ENCODE results near the gene TECTA. TPM values are rescaled to one million over a fixed set of nuclear protein-coding genes. Genes with fewer than 3 reads are reported as not detected.
"Not testable (repeated sequence)": the region's sequence is repeated elsewhere in the genome, so short reads cannot be mapped to it uniquely, and the experiment has no call there.

The TECTA gene
- total and polyA plus RNA-seq, 8 donors: 0.06 to 1.4 (median 0.25) TPM; not detected in 3

- peaks cover 0 to 7% (median 0%) of the 10 kb centered on the region in 3 donors for H3K27me3 ChIP-seq
- no peak for DNase-seq
- H3K27ac ChIP-seq: no peak overlapping the region
- 63 to 93% (median 76%) methylated on average over 3 of the region's 3 CpGs for WGBS, 5 donors
- no peak overlapping the region for H3K4me3 ChIP-seq
- TF ChIP-seq CTCF (IDR thresholded peaks at IDR 0.05): no peak
- TF ChIP-seq EP300 (IDR thresholded peaks at IDR 0.05): no peak
- no peak for TF ChIP-seq POLR2A (IDR thresholded peaks at IDR 0.05)
- no peak for TF ChIP-seq POLR2AphosphoS5 (IDR thresholded peaks at IDR 0.05)
- H3K4me1 ChIP-seq: peaks cover 0 to 12% (median 7%) of the 10 kb centered on the region in 4 donors
- H3K36me3 ChIP-seq: no peaks in the 10 kb centered on the region
- intact Hi-C loops (cut with DNase I; ENCODE audit: low total_unique reads): no loop called here
- no peaks in the 10 kb centered on the region for H3K9me3 ChIP-seq
Measured at GRCh38 chr11:121235057-121235456, 134.0 kb downstream of the TECTA start.

GRCh38 chr11:121236115-121237001 lies 135.3 kb downstream of the TECTA start:
- no peak for DNase-seq
- WGBS, 5 donors: 47 to 64% (median 56%) methylated on average over 15 of the region's 15 CpGs
- Histone ChIP-seq H3K9me3 (no peaks in the 10 kb centered on the region), H3K4me1 (peaks cover 0 to 12% (median 7%) of the 10 kb centered on the region in 4 donors), H3K27me3 (peaks cover 0 to 12% (median 0%) of the 10 kb centered on the region in 3 donors), H3K4me3 (no peak overlapping the region), H3K27ac (no peak overlapping the region), H3K36me3 (no peaks in the 10 kb centered on the region)
- TF ChIP-seq POLR2A (IDR thresholded peaks at IDR 0.05): no peak
- no peak for TF ChIP-seq EP300 (IDR thresholded peaks at IDR 0.05)
- TF ChIP-seq POLR2AphosphoS5 (IDR thresholded peaks at IDR 0.05): no peak
- TF ChIP-seq CTCF (IDR thresholded peaks at IDR 0.05): no peak
- intact Hi-C loops (cut with DNase I; ENCODE audit: low total_unique reads): no loop called here

- Histone ChIP-seq H3K4me1 (peaks cover 0 to 12% (median 0%) of the 10 kb centered on the region in 4 donors), H3K27me3 (peaks cover 0 to 17% (median 0%) of the 10 kb centered on the region in 3 donors)
- intact Hi-C loops (cut with DNase I; ENCODE audit: low total_unique reads); H3K4me3 ChIP-seq; H3K36me3 ChIP-seq; H3K9me3 ChIP-seq; H3K27ac ChIP-seq; DNase-seq: not testable (repeated sequence)
- whole genome bisulfite sequencing, 5 donors: 73 to 80% (median 77%) methylated on average over 6 of the region's 6 CpGs
Measured at GRCh38 chr11:121237247-121237646, 136.2 kb downstream of the TECTA start.

- Histone ChIP-seq H3K27me3 (peaks cover 0 to 17% (median 0%) of the 10 kb centered on the region in 3 donors), H3K27ac (no peak overlapping the region), H3K4me3 (no peak overlapping the region), H3K36me3 (no peaks in the 10 kb centered on the region), H3K9me3 (no peaks in the 10 kb centered on the region), H3K4me1 (peaks cover 0 to 12% (median 0%) of the 10 kb centered on the region in 4 donors)
- DNase-seq: peak in 1 of 2 donors; percentile 29
- no peak for TF ChIP-seq EP300 (IDR thresholded peaks at IDR 0.05)
- no peak for TF ChIP-seq POLR2A (IDR thresholded peaks at IDR 0.05)
- 48 to 63% (median 50%) methylated on average over 12 of the region's 12 CpGs for WGBS, 5 donors
- intact Hi-C loops (cut with DNase I; ENCODE audit: low total_unique reads): no loop called here
Measured at GRCh38 chr11:121237686-121238658, 136.9 kb downstream of the TECTA start.

- no peak for DNase-seq
- intact Hi-C loops (cut with DNase I; ENCODE audit: low total_unique reads): no loop called here
- Histone ChIP-seq H3K9me3 (no peaks in the 10 kb centered on the region), H3K27me3 (peaks cover 0 to 17% (median 0%) of the 10 kb centered on the region in 3 donors), H3K4me3 (no peak overlapping the region), H3K36me3 (no peaks in the 10 kb centered on the region), H3K27ac (no peak overlapping the region), H3K4me1 (peaks cover 0 to 12% (median 0%) of the 10 kb centered on the region in 4 donors)
- TF ChIP-seq POLR2AphosphoS5 (IDR thresholded peaks at IDR 0.05): no peak
- TF ChIP-seq POLR2A (IDR thresholded peaks at IDR 0.05): no peak
- TF ChIP-seq EP300 (IDR thresholded peaks at IDR 0.05): no peak
Measured at GRCh38 chr11:121238956-121239355, 137.9 kb downstream of the TECTA start.

- DNase-seq; H3K9me3 ChIP-seq; H3K4me3 ChIP-seq; intact Hi-C loops (cut with DNase I; ENCODE audit: low total_unique reads); H3K36me3 ChIP-seq; H3K27ac ChIP-seq: not testable (repeated sequence)
- 74 to 81% (median 78%) methylated on average over 5 of the region's 5 CpGs for WGBS, 5 donors
- Histone ChIP-seq H3K4me1 (peaks cover 0 to 12% (median 0%) of the 10 kb centered on the region in 4 donors), H3K27me3 (peaks cover 0 to 17% (median 0%) of the 10 kb centered on the region in 3 donors)
Measured at GRCh38 chr11:121240001-121240400, 139.0 kb downstream of the TECTA start.
